ENCODE results near the gene CPM.

GRCh38 chr12:68867606-68868005, 65.4 kb downstream of the CPM start:
- TF ChIP-seq CTCF (IDR thresholded peaks at IDR 0.05; ENCODE audit: extremely low read depth in 1 of 2, insufficient read depth in 1 of 2, low read depth in 1 of 2, low read length in 2 of 2) (no peak), POLR2A (IDR thresholded peaks at IDR 0.05; ENCODE audit: low read depth, low read length) (no peak), GATA2 (IDR thresholded peaks at IDR 0.05; ENCODE audit: insufficient read depth, insufficient read length, low read depth, low read length) (no peak), POLR2AphosphoS5 (IDR thresholded peaks at IDR 0.05; ENCODE audit: insufficient read depth, low read depth, low read length) (no peak), MAX (IDR thresholded peaks at IDR 0.05; ENCODE audit: insufficient read depth, insufficient read length) (no peak), MYC (IDR thresholded peaks at IDR 0.05; ENCODE audit: low read depth, low read length) (no peak), EZH2 (IDR thresholded peaks at IDR 0.05; ENCODE audit: borderline replicate concordance, low read depth, low read length, severe bottlenecking) (no peak), JUN (IDR thresholded peaks at IDR 0.05; ENCODE audit: borderline replicate concordance, insufficient read depth, insufficient read length, low read depth) (no peak)
